Thyroid gland (tissue), 4 donors: ENCODE data around the gene PLPP1.

Experiments used
- CTCF ChIP-seq, 6 experiments: fragments of 200-600 bp in 3 of 6; fragments of 450-650 bp in 3 of 6; sonication (generic) in 3 of 6; IDR thresholded peaks; one replicate each; pipeline ENCODE4 v1.5.1; 2016 to 2019; ENCODE audit warnings: antibody characterized with exemption in 6 of 6, mild to moderate bottlenecking in 2 of 6, inconsistent platforms in 1 of 6, moderate library complexity in 1 of 6
- POLR2A ChIP-seq, 2 donors: fragments of 450-650 bp; IDR thresholded peaks; one replicate each; pipeline ENCODE4 v1.6.1; 2017; ENCODE audit warnings: antibody characterized with exemption in 2 of 2, mild to moderate bottlenecking in 2 of 2, moderate library complexity in 1 of 2

DNA sequence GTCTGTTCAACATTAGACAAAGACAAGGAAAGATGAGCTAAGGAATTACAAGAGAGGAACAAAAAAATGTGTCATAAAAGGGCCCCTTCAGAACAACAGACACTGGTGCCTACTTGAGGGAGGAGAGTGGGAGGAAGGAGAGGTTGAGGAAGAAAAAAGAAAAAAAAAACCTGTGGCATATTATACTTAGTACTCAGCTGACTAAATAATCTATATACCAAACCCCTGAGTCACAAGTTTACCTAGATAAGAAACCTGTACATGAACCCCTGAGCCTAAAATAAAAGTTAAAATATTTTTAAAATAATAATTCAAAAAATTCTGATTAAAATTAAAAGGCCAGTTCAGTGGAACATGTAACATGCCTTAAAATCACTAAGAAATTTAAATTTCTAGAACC is 119.7 kb downstream of the PLPP1 start:
- TF ChIP-seq CTCF (IDR thresholded peaks at IDR 0.05) (no peak), POLR2A (IDR thresholded peaks at IDR 0.05) (no peak)
